K562 (cell line): ENCODE results near the gene SNAPC5. TPM values are rescaled to one million over a fixed set of nuclear protein-coding genes. Genes with fewer than 3 reads are reported as not detected.

Experiments used
- ATAC-seq: fragments of 200-7000 bp; cut with Tn5 transposase; 3 replicates; pipeline ENCODE4 v1.9.1; 2020; ENCODE audit warnings: moderate library complexity
- BruUV-seq: library from RNA; stranded (reverse); fragments of 400-500 nt; replicated peaks from 2 replicates; lab custom pipeline; 2021; lab: Mats Ljungman, UMichigan
- CTCF ChIA-PET: fragments of 300-600 bp; formaldehyde crosslinking; extraction: SDS; loops from one replicate; lab custom pipeline; 2021; ENCODE audit warnings: low intra/inter-chr PET ratio; lab: Yijun Ruan, JAX
- POLR2A ChIA-PET: fragments of 300-600, 350-650 bp; sonication (Branson Sonifier 250); formaldehyde crosslinking; extraction: SDS; loops from one replicate; lab custom pipeline; 2021; ENCODE audit warnings: antibody characterized with exemption, inconsistent platforms; lab: Yijun Ruan, JAX
- DNase-seq, 4 experiments: peaks; one replicate each; pipeline versions ENCODE4 v3.0.0 to v3.0.0-alpha.2; 2011 to 2018; ENCODE audit warnings: low spot score in 3 of 4, mixed read lengths in 3 of 4; ENCODE audit errors: extremely low read depth in 1 of 4
- FAIRE-seq: peaks from 2 replicates; lab custom pipeline; 2011; peaks lifted over from hg19 to GRCh38; lab: Jason Lieb, UNC
- H2AFZ ChIP-seq: 2 replicates; pipeline ENCODE4 v1.6.0; 2011; ENCODE audit warnings: low read depth, low read length, control low read depth, inconsistent platforms
- H3K27ac ChIP-seq: fragments of 200-600 bp; 3 replicates; pipeline ENCODE4 v1.8.0; 2011; ENCODE audit warnings: low read depth, mild to moderate bottlenecking, control low read depth, inconsistent platforms, low read length, moderate library complexity, mixed read lengths; ENCODE audit errors: extremely low read depth
- H3K27me3 ChIP-seq, 2 experiments: fragments of 300-600 bp in 1 of 2; 2 replicates in 1 of 2; 3 replicates in 1 of 2; pipeline versions ENCODE4 v1.6.0 to v1.8.0; 2011; ENCODE audit warnings: inconsistent platforms in 2 of 2, low read length in 2 of 2, mild to moderate bottlenecking in 1 of 2, mixed read lengths in 1 of 2, moderate library complexity in 1 of 2; ENCODE audit not compliant: control insufficient read depth in 2 of 2, insufficient read depth in 2 of 2
- H3K36me3 ChIP-seq: fragments of 300-600 bp; 3 replicates; pipeline ENCODE4 v1.8.0; 2011; ENCODE audit warnings: mild to moderate bottlenecking, low read length, inconsistent platforms; ENCODE audit not compliant: control insufficient read depth, insufficient read depth
- H3K4me1 ChIP-seq, 2 experiments: fragments of 200-600 bp in 1 of 2; replicated peaks in 1 of 2; 2 replicates in 1 of 2; 3 replicates in 1 of 2; pipeline versions ENCODE4 v1.5.1 to v1.8.0; 2011; ENCODE audit warnings: inconsistent platforms in 2 of 2, low read length in 2 of 2, mild to moderate bottlenecking in 1 of 2, mixed read lengths in 1 of 2, moderate library complexity in 1 of 2; ENCODE audit not compliant: control insufficient read depth in 2 of 2, insufficient read depth in 2 of 2
- H3K4me2 ChIP-seq: 2 replicates; pipeline ENCODE4 v1.6.1; 2011; ENCODE audit warnings: low read length, control low read depth, inconsistent platforms, mixed read lengths; ENCODE audit not compliant: insufficient read depth
- H3K4me3 ChIP-seq: fragments of 200-600 bp; sonication (generic), shearing (Covaris generic); 2 replicates; pipeline ENCODE4 v1.5.1; 2016; ENCODE audit warnings: control low read depth, inconsistent platforms
- H3K79me2 ChIP-seq: fragments of 200-600 bp; 3 replicates; pipeline ENCODE4 v1.8.0; 2011; ENCODE audit warnings: low read length, inconsistent platforms; ENCODE audit not compliant: control insufficient read depth, insufficient read depth
- H3K9ac ChIP-seq, 2 experiments: 2 replicates each; pipeline versions ENCODE4 v1.6.0 to v1.6.1; 2011; ENCODE audit warnings: low read depth in 2 of 2, low read length in 2 of 2, control low read depth in 1 of 2, inconsistent platforms in 1 of 2, mild to moderate bottlenecking in 1 of 2, mixed read lengths in 1 of 2; ENCODE audit not compliant: insufficient read depth in 1 of 2
- H3K9me1 ChIP-seq: one replicate; pipeline ENCODE4 v1.6.0; 2011; ENCODE audit warnings: inconsistent platforms, mild to moderate bottlenecking, low read length, moderate library complexity; ENCODE audit not compliant: control insufficient read depth, insufficient read depth
- H3K9me3 ChIP-seq: replicated peaks from 2 replicates; pipeline ENCODE4 v1.5.1; 2011; ENCODE audit warnings: low read depth, low read length, inconsistent platforms; ENCODE audit not compliant: control insufficient read depth, insufficient read depth
- H4K20me1 ChIP-seq: replicated peaks from 2 replicates; pipeline ENCODE4 v1.6.1; 2011; ENCODE audit warnings: low read length, inconsistent platforms, mixed read lengths; ENCODE audit not compliant: control insufficient read depth, insufficient read depth
- ARID1B ChIP-seq: fragments of 450-650 bp; IDR thresholded peaks from 2 replicates; pipeline ENCODE4 v1.6.1; 2016; ENCODE audit warnings: antibody characterized with exemption, mild to moderate bottlenecking, inconsistent platforms
- BRF2 ChIP-seq: IDR thresholded peaks from 3 replicates; pipeline ENCODE4 v1.6.1; 2011; ENCODE audit warnings: borderline replicate concordance, mild to moderate bottlenecking; ENCODE audit not compliant: insufficient read length, insufficient read depth
- CREB5 ChIP-seq: fragments of 250-450 bp; sonication (Bioruptor Pico); IDR thresholded peaks from 2 replicates; pipeline ENCODE4 v1.5.0; 2020; ENCODE audit warnings: mild to moderate bottlenecking
- KAT8 ChIP-seq: fragments of 450-650 bp; IDR thresholded peaks from 2 replicates; pipeline ENCODE4 v1.6.1; 2016; ENCODE audit warnings: low read depth, mild to moderate bottlenecking
- MAFG ChIP-seq: fragments of 450-650 bp; conservative IDR thresholded peaks from 2 replicates; pipeline ENCODE4 v1.6.1; 2016; ENCODE audit warnings: missing genetic modification characterization, missing compliant biosample characterization
- MCM5 ChIP-seq: fragments of 450-650 bp; IDR thresholded peaks from 2 replicates; pipeline ENCODE4 v1.6.1; 2016; ENCODE audit warnings: low read depth
- MIER1 ChIP-seq: fragments of 450-650 bp; IDR thresholded peaks from 2 replicates; pipeline ENCODE4 v1.6.1; 2016; ENCODE audit warnings: antibody characterized with exemption, mild to moderate bottlenecking, low read depth
- NBN ChIP-seq: fragments of 450-650 bp; IDR thresholded peaks from 2 replicates; pipeline ENCODE4 v1.6.1; 2016; ENCODE audit warnings: low read depth, mild to moderate bottlenecking
- NFE2 ChIP-seq: IDR thresholded peaks from 2 replicates; pipeline ENCODE4 v1.6.1; 2014; ENCODE audit warnings: antibody characterized with exemption, low read depth
- POLR3G ChIP-seq: IDR thresholded peaks from 2 replicates; pipeline ENCODE4 v1.6.1; 2011; ENCODE audit not compliant: insufficient read length, insufficient replicate concordance; ENCODE audit errors: extremely low read depth
- RBM17 ChIP-seq: fragments of 200-400 bp; formaldehyde crosslinking; IDR thresholded peaks from 2 replicates; pipeline ENCODE4 v1.6.1; 2017; ENCODE audit warnings: low read depth, mild to moderate bottlenecking, low read length, borderline replicate concordance
- TFAP4 ChIP-seq: sonication (generic); formaldehyde crosslinking; IDR thresholded peaks from 2 replicates; pipeline ENCODE4 v1.8.0; 2022; ENCODE audit warnings: missing genetic modification reagents, mild to moderate bottlenecking, moderate library complexity, borderline replicate concordance
- TFE3 ChIP-seq: fragments of 450-650 bp; formaldehyde crosslinking; IDR thresholded peaks from 2 replicates; pipeline ENCODE4 v1.4.0; 2020; ENCODE audit warnings: mild to moderate bottlenecking, mixed read lengths
- YBX1 ChIP-seq: fragments of 450-650 bp; IDR thresholded peaks from 2 replicates; pipeline ENCODE4 v1.7.1; 2016; ENCODE audit warnings: mild to moderate bottlenecking
- ZNF121 ChIP-seq: sonication (generic); formaldehyde crosslinking; conservative IDR thresholded peaks from 2 replicates; pipeline ENCODE4 v1.8.0; 2022; ENCODE audit warnings: missing genetic modification reagents
- ZNF282 ChIP-seq: sonication (generic); formaldehyde crosslinking; IDR thresholded peaks from 2 replicates; pipeline ENCODE4 v1.8.1; 2023; ENCODE audit warnings: missing genetic modification reagents
- ZNF395 ChIP-seq: fragments of 200-800 bp; sonication (Bioruptor generic); IDR thresholded peaks from 2 replicates; pipeline ENCODE4 v1.6.1; 2017; ENCODE audit warnings: missing genetic modification characterization, missing compliant biosample characterization
- ZNF699 ChIP-seq: fragments of 250-450 bp; sonication (Bioruptor Pico); IDR thresholded peaks from 2 replicates; pipeline ENCODE4 v1.8.0; 2021; ENCODE audit warnings: mild to moderate bottlenecking, moderate library complexity; ENCODE audit not compliant: insufficient replicate concordance
- WGBS: fragments of 100-300 bp; shearing (Covaris generic); methylation state at CpG from one replicate; pipeline ENCODE4 v1.1.6; 2016; ENCODE audit warnings: low coverage, mixed read lengths; ENCODE audit not compliant: insufficient coverage; ENCODE audit errors: missing lambda C conversion rate; 5-methylcytosine and 5-hydroxymethylcytosine counted together
- in situ Hi-C: fragments of 300-500 bp; cut with MboI; formaldehyde crosslinking; loops from 4 replicates; pipeline ENCODE4 v1.15.0; 2018; ENCODE audit warnings: inconsistent platforms, mixed read lengths
- intact Hi-C: fragments of 100-400 bp; cut with micrococcal nuclease; formaldehyde crosslinking; loops from 2 replicates; pipeline ENCODE4 v1.14.2; 2022
- polyA plus RNA-seq, 8 experiments: library from polyadenylated mRNA; depleted of rRNA in 4 of 8; stranded (reverse) in 5 of 8; unstranded in 3 of 8; fragments of >200 nt; fragmentation: Nextera tagmentation in 2 of 8; fragmentation: Illumina TruSeq in 1 of 8; extraction: Ambion mirVana in 2 of 8; extraction: Trizol in 1 of 8; gene quantifications; 2 replicates each; pipeline versions ENCODE4 v1.2.1 to v1.2.3, GENCODE V29; 2011 to 2014; ENCODE audit warnings: inconsistent platforms in 1 of 8, missing spikeins in 1 of 8
- total RNA-seq, 7 experiments: library from RNA; depleted of rRNA in 6 of 7; stranded (reverse); fragments of >200 nt in 6 of 7; fragmentation: Illumina TruSeq in 2 of 7; extraction: Trizol in 2 of 7; gene quantifications; 2 replicates each; pipeline versions ENCODE4 v1.2.1 to v1.2.3, GENCODE V29; 2011 to 2021; ENCODE audit warnings: low replicate concordance in 1 of 7

The SNAPC5 gene
- total and polyA plus RNA-seq, 9 of the 15 experiments (the other 6 are each of a cell fraction or from before 2014, with no cell fraction given), result 52.8 to 155 (median 96.5) TPM

- POLR2A ChIA-PET, result interaction anchor here (0.7 to 1.0 kb wide), 2 partner anchors 25 to 58 kb away, joined by 3 read pairs; no protein-coding TSS in a partner anchor
- H3K4me2 ChIP-seq, result no peak overlapping the region
- no peak for DNase-seq
- H3K79me2 ChIP-seq, result no peaks in the 10 kb centered on the region
- no peaks in the 10 kb centered on the region for H3K4me1 ChIP-seq
- H4K20me1 ChIP-seq, result no peaks in the 10 kb centered on the region
- no TSS peak for BruUV-seq
- no peaks in the 10 kb centered on the region for H3K9me1 ChIP-seq
- no peaks in the 10 kb centered on the region; the same call in 1 of the 2 replicates for H3K9me3 ChIP-seq
- H3K27ac ChIP-seq, result no peak overlapping the region
- intact Hi-C loops (no loop called here), in situ Hi-C loops (no loop called here)
- no peaks in the 10 kb centered on the region for H3K27me3 ChIP-seq
- CTCF ChIA-PET, result no interaction called here
- no peak for FAIRE-seq
- H3K4me3 ChIP-seq, result no peak overlapping the region
- WGBS, result 95% methylated on average over 2 of the region's 2 CpGs
- no peak overlapping the region for H3K9ac ChIP-seq
- peaks cover 10% of the 10 kb centered on the region; the same call in 2 of the 3 replicates for H3K36me3 ChIP-seq
- no peak for ATAC-seq
- H2AFZ ChIP-seq, result no peak overlapping the region
- no peak for TF ChIP-seq RBM17
- TF ChIP-seq ZNF699, result no peak
- TF ChIP-seq ARID1B, result no peak
- no peak for TF ChIP-seq NFE2
- no peak for TF ChIP-seq ZNF121 (CRISPR knock-in tag)
- no peak for TF ChIP-seq KAT8
- TF ChIP-seq TFAP4, result no peak
- TF ChIP-seq BRF2, result no peak
- no peak for TF ChIP-seq MIER1
- TF ChIP-seq NBN, result no peak
- no peak for TF ChIP-seq POLR3G
- no peak for TF ChIP-seq ZNF395 (CRISPR knock-in tag)
- no peak for TF ChIP-seq MCM5
- TF ChIP-seq TFE3 (CRISPR knock-in tag), result no peak
- no peak for TF ChIP-seq MAFG (tag)
- TF ChIP-seq ZNF282 (CRISPR knock-in tag), result no peak
- no peak for TF ChIP-seq CREB5 (CRISPR knock-in tag)
- no peak for TF ChIP-seq YBX1
Measured at GRCh38 chr15:66461917-66462316, 35.6 kb downstream of the SNAPC5 start.
